HepG2 (cell line): ENCODE results near the gene TRMT2A. TPM values are rescaled to one million over a fixed set of nuclear protein-coding genes. Genes with fewer than 3 reads are reported as not detected.

Experiments used
- ATF3 ChIP-seq: sonication (generic); formaldehyde crosslinking; IDR thresholded peaks from 2 replicates; pipeline ENCODE4 v1.4.0; 2020; ENCODE audit warnings: missing genetic modification reagents
- ELF3 ChIP-seq: IDR thresholded peaks from 2 replicates; pipeline ENCODE4 v1.6.1; 2016; ENCODE audit warnings: missing genetic modification reagents, missing compliant biosample characterization
- GZF1 ChIP-seq: sonication (generic); formaldehyde crosslinking; IDR thresholded peaks from 2 replicates; pipeline ENCODE4 v1.5.1; 2020; ENCODE audit warnings: mild to moderate bottlenecking, missing genetic modification reagents
- KDM2A ChIP-seq: sonication (generic); formaldehyde crosslinking; IDR thresholded peaks from 2 replicates; pipeline ENCODE4 v1.4.0; 2020; ENCODE audit warnings: low read depth, missing genetic modification reagents, borderline replicate concordance
- NFAT5 ChIP-seq: sonication (generic); formaldehyde crosslinking; IDR thresholded peaks from 2 replicates; pipeline ENCODE4 v1.4.0; 2020; ENCODE audit warnings: missing genetic modification reagents
- NR0B2 ChIP-seq: sonication (generic); formaldehyde crosslinking; IDR thresholded peaks from 2 replicates; pipeline ENCODE4 v1.4.0; 2020; ENCODE audit warnings: mild to moderate bottlenecking, missing genetic modification reagents
- POGK ChIP-seq: sonication (generic); formaldehyde crosslinking; conservative IDR thresholded peaks from 2 replicates; pipeline ENCODE4 v1.8.0; 2022; ENCODE audit warnings: mild to moderate bottlenecking, moderate library complexity, missing genetic modification reagents
- REXO4 ChIP-seq: sonication (generic); formaldehyde crosslinking; IDR thresholded peaks from 2 replicates; pipeline ENCODE4 v1.8.0; 2022; ENCODE audit warnings: missing genetic modification reagents, mild to moderate bottlenecking, borderline replicate concordance
- SATB2 ChIP-seq: sonication (generic); formaldehyde crosslinking; IDR thresholded peaks from 2 replicates; pipeline ENCODE4 v1.5.0; 2020; ENCODE audit warnings: missing genetic modification reagents
- SKI ChIP-seq: fragments of 450-650 bp; IDR thresholded peaks from one replicate; pipeline ENCODE4 v1.6.1; 2018; ENCODE audit warnings: mild to moderate bottlenecking; ENCODE audit not compliant: partially characterized antibody
- STAT6 ChIP-seq: sonication (generic); formaldehyde crosslinking; IDR thresholded peaks from 2 replicates; pipeline ENCODE4 v1.4.0; 2020; ENCODE audit warnings: missing genetic modification reagents, mild to moderate bottlenecking, borderline replicate concordance
- TARDBP ChIP-seq: sonication (generic); formaldehyde crosslinking; IDR thresholded peaks from 2 replicates; pipeline ENCODE4 v1.8.0; 2022; ENCODE audit warnings: mild to moderate bottlenecking, missing genetic modification reagents
- YEATS4 ChIP-seq: sonication (generic); formaldehyde crosslinking; IDR thresholded peaks from 2 replicates; pipeline ENCODE4 v1.4.0; 2020; ENCODE audit warnings: missing genetic modification reagents, borderline replicate concordance
- ZNF513 ChIP-seq: sonication (generic); formaldehyde crosslinking; conservative IDR thresholded peaks from 2 replicates; pipeline ENCODE4 v1.5.0; 2020; ENCODE audit warnings: missing genetic modification reagents
- ZNF552 ChIP-seq: sonication (generic); formaldehyde crosslinking; IDR thresholded peaks from 2 replicates; pipeline ENCODE4 v1.9.0; 2022; ENCODE audit warnings: missing genetic modification reagents, mild to moderate bottlenecking, borderline replicate concordance
- ZNF780A ChIP-seq: sonication (generic); formaldehyde crosslinking; IDR thresholded peaks from 2 replicates; pipeline ENCODE4 v1.8.0; 2022; ENCODE audit warnings: mild to moderate bottlenecking, missing genetic modification reagents, moderate library complexity
- polyA plus RNA-seq, 8 experiments: library from polyadenylated mRNA; depleted of rRNA in 3 of 8; stranded (reverse) in 7 of 8; unstranded in 1 of 8; fragments of >200 nt; fragmentation: Illumina TruSeq in 4 of 8; extraction: Trizol in 4 of 8; gene quantifications; 2 replicates each; pipeline versions ENCODE4 v1.2.1 to v1.2.3, GENCODE V29; 2011 to 2016; ENCODE audit warnings: low read depth in 4 of 8, missing spikeins in 1 of 8, mixed read lengths in 1 of 8; ENCODE audit not compliant: insufficient read depth in 1 of 8
- total RNA-seq, 5 experiments: library from RNA; depleted of rRNA; stranded (reverse); fragments of >200 nt; fragmentation: Illumina TruSeq; extraction: Trizol; gene quantifications; 2 replicates each; pipeline ENCODE4 v1.2.3, GENCODE V29; 2016; ENCODE audit warnings: low read depth in 1 of 5

The TRMT2A gene
- total and polyA plus RNA-seq, 2 of the 13 experiments (the other 11 are each of a cell fraction or from before 2014, with no cell fraction given), result 24.0 to 30.3 TPM

- TF ChIP-seq NFAT5 (CRISPR knock-in tag) (no peak), ZNF552 (CRISPR knock-in tag) (0 out of 2 replicates have a peak, but pooled peaks have one; percentile 34), KDM2A (CRISPR knock-in tag) (peak; percentile 81), ATF3 (CRISPR knock-in tag) (peak; percentile 52; the same call in 1 of the 2 replicates), SKI (peak; percentile 96), REXO4 (CRISPR knock-in tag) (no peak), GZF1 (CRISPR knock-in tag) (no peak), STAT6 (CRISPR knock-in tag) (no peak; the same call in 1 of the 2 replicates), POGK (peak; percentile 96), ZNF513 (no peak), SATB2 (CRISPR knock-in tag) (no peak), TARDBP (CRISPR knock-in tag) (peak; percentile 97), ZNF780A (CRISPR knock-in tag) (0 out of 2 replicates have a peak, but pooled peaks have one; percentile 71), NR0B2 (CRISPR knock-in tag) (peak; percentile 64), ELF3 (CRISPR knock-in tag) (peak; percentile 79; the same call in 1 of the 2 replicates), YEATS4 (peak; percentile 91)
Observed at GRCh38 chr22:20116951-20117632, at the start of gene TRMT2A (continued).
